GM12874 (cell line): ENCODE data around the gene CFTR.

Experiments
- TF ChIP-seq, protein P1 (sequence below): IDR thresholded peaks from 2 replicates; pipeline ENCODE4 v1.5.1; 2011; ENCODE audit warnings: low read depth, mild to moderate bottlenecking, control low read depth, low read length, moderate library complexity; ENCODE audit not compliant: insufficient read depth

Gene CFTR

DNA sequence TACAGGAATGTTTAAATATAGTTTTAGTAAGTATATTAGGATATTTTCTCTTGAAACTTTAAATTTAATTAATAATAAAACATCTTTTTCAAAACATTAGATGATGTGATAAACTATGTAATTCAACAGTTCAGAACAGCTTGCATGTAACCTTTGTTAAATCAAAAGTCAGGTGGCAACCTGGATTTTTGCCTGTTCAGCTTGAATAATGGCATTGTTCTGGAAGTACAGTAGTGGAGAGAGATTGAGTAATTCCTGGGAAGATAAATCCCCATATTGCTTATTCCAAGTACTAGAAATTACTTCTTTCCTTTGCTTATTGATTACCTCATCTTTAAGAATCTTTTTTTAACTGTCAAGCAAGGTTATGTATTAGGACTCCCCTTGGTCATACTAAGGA lies 20.1 kb upstream of the CFTR start:
- TF ChIP-seq, protein P1, sequence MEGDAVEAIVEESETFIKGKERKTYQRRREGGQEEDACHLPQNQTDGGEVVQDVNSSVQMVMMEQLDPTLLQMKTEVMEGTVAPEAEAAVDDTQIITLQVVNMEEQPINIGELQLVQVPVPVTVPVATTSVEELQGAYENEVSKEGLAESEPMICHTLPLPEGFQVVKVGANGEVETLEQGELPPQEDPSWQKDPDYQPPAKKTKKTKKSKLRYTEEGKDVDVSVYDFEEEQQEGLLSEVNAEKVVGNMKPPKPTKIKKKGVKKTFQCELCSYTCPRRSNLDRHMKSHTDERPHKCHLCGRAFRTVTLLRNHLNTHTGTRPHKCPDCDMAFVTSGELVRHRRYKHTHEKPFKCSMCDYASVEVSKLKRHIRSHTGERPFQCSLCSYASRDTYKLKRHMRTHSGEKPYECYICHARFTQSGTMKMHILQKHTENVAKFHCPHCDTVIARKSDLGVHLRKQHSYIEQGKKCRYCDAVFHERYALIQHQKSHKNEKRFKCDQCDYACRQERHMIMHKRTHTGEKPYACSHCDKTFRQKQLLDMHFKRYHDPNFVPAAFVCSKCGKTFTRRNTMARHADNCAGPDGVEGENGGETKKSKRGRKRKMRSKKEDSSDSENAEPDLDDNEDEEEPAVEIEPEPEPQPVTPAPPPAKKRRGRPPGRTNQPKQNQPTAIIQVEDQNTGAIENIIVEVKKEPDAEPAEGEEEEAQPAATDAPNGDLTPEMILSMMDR: no peak

DNA sequence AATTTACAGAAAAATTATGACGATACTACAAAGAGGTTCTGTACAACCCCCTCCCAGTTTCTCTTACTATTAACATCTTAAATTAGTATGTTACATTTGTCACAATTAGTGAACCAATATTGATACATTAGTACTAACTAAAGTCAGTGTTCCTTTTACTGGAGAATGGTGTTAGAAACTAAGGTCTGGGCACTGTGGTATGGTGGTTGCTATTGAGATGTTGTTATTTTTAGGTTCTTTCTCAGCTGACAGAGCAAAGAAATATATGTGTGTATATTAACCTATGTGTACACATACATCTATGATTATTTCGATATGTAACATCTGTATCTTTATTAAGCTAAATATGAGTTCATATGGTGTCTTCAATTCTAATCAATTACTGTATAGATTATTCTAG lies 11.7 kb upstream of the CFTR start:
- TF ChIP-seq, protein P1: no peak

DNA sequence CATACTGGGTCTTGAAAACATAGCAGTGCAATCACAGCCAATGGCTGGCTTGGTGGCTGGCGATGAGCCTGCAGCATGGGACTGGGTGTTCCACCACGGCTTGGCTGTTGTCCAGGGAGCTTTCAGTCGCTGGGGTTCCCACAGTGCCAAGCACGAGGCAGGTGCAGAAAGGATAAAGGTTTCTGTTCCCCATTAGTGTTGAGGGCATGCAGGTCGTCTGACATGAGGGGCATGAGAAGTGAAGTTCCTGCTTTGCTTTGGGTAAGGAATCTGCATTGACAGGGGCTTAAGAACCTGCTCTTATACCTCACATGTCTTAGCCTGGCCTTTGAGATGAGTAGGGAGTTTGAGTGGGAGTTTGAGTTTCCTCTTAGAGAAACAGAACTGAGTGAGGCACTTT lies 9.0 kb upstream of the CFTR start:
- TF ChIP-seq, protein P1: no peak

DNA sequence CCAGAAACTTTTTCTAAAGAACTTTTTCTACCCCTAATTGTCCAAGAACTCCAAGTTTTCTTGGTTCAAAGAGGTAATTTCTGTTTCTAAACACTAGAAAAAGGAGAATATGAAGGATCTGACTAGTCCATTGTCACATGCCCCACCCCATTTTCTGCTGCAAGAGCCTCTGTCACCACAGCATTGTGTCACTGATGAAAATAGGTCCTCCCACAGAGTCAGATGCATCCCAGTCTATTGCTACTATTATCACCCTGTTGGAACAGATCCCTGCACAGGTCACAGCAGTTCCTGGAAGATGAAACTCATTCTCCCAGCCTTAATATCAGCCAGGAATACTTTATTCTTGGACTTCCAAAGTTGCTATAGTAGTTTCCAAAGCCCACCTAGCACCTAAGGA lies 7.5 kb upstream of the CFTR start:
- TF ChIP-seq, protein P1: no peak

DNA sequence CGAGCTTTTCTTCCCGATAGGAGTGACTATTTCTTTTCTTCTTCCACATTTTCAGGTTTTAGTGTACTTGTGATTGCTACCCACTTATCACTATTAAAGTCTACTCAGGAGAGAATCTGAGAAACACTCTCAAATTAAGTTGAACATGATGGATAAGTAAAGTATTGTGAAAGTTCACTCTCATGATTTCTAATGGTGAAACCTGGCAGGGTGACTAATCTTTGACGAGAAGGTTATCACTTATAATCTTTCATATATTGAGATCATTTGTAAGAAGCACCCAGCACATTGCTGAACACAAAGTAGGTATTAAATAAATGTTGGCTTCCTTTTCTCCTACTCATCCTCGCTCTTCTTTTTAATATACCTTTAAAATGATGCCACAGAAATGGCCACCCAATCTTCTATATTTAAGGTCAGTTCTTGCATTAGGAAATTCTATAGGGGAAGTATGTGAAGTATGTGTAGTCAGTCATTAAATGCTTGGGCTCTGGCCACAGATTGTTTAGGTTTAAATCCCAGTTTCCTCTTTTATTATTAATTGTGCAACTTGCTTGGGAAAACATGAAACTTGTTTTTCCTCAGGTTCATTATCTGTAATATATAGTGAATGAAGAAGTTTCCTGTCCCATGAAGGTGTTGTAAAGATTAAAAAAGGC lies 3.1 kb upstream of the CFTR start:
- TF ChIP-seq, protein P1: no peak

DNA sequence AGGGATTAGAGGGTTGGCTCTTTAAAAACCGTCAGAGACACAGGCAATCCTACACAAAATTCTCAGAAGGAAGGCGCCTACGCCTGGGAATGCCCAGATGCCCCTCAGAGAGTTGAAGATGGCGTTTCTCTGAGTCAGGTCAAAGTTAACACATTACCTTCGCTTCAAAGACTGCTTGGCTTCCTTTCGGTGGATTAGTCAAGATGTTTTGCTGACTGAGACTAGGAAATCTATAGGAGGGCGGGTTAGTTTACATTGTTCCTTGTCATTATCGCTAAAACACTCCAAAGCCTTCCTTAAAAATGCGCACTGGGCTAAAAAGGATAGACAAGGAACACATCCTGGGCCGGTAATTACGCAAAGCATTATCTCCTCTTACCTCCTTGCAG lies 995 bp upstream of the CFTR start:
- TF ChIP-seq, protein P1: no peak

DNA sequence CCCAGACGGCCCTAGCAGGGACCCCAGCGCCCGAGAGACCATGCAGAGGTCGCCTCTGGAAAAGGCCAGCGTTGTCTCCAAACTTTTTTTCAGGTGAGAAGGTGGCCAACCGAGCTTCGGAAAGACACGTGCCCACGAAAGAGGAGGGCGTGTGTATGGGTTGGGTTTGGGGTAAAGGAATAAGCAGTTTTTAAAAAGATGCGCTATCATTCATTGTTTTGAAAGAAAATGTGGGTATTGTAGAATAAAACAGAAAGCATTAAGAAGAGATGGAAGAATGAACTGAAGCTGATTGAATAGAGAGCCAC lies 184 bp downstream of the CFTR start:
- TF ChIP-seq, protein P1: no peak
